Ascending aorta (tissue), 2 donors: ENCODE results near the gene CDC45. TPM values are rescaled to one million over a fixed set of nuclear protein-coding genes. Genes with fewer than 3 reads are reported as not detected.

Source experiments
- DNase-seq, 2 donors: peaks; one replicate each; pipeline ENCODE4 v3.0.0-alpha.2; 2019; ENCODE audit warnings: low spot score in 2 of 2
- H3K27ac ChIP-seq, 2 donors: fragments of 200-600 bp; sonication (generic); one replicate each; pipeline ENCODE4 v1.5.1; 2016 to 2017; ENCODE audit warnings: mild to moderate bottlenecking in 1 of 2
- H3K27me3 ChIP-seq: fragments of 200-600 bp; sonication (generic); one replicate; pipeline ENCODE4 v1.5.1; 2017
- H3K36me3 ChIP-seq, 2 donors: fragments of 200-600 bp; sonication (generic); one replicate each; pipeline ENCODE4 v1.5.1; 2016
- H3K4me1 ChIP-seq, 2 donors: fragments of 200-600 bp; sonication (generic); one replicate each; pipeline ENCODE4 v1.5.1; 2016 to 2017; ENCODE audit warnings: mild to moderate bottlenecking in 1 of 2
- H3K4me3 ChIP-seq, 2 donors: fragments of 200-600 bp; sonication (generic); one replicate each; pipeline ENCODE4 v1.5.1; 2016 to 2017; ENCODE audit warnings: mild to moderate bottlenecking in 1 of 2
- H3K9me3 ChIP-seq, 2 donors: fragments of 200-600 bp; sonication (generic); one replicate each; pipeline ENCODE4 v1.5.1; 2016
- CTCF ChIP-seq, 3 experiments: fragments of 200-600 bp in 2 of 3; fragments of 450-650 bp in 1 of 3; sonication (generic) in 2 of 3; IDR thresholded peaks; one replicate each; pipeline ENCODE4 v1.5.1; 2016 to 2019; ENCODE audit warnings: antibody characterized with exemption in 3 of 3, mild to moderate bottlenecking in 1 of 3, moderate library complexity in 1 of 3
- intact Hi-C: fragments of 100-400 bp; cut with DNase I; formaldehyde crosslinking; loops from one replicate; pipeline ENCODE4 v1.15.1; 2023
- total RNA-seq: library from RNA; depleted of rRNA; stranded (reverse); fragments of >200 nt; gene quantifications from one replicate; pipeline ENCODE4 v1.1.0, GENCODE V29; 2016

CDC45 gene
- total RNA-seq, 1 donor from 2014 or later = not detected

- no peak for DNase-seq
- no peaks in the 10 kb centered on the region for H3K27me3 ChIP-seq
- intact Hi-C loops = no loop called here
- TF ChIP-seq CTCF (IDR thresholded peaks at IDR 0.05) = no peak
- H3K36me3 ChIP-seq = no peaks in the 10 kb centered on the region
- H3K4me3 ChIP-seq = no peak overlapping the region
- H3K4me1 ChIP-seq = no peaks in the 10 kb centered on the region
- H3K9me3 ChIP-seq = no peaks in the 10 kb centered on the region
- no peak overlapping the region for H3K27ac ChIP-seq
Measured at GRCh38 chr22:19496324-19496630, 16.6 kb downstream of the CDC45 start.

GRCh38 chr22:19497245-19497644 is 17.5 kb downstream of the CDC45 start:
- intact Hi-C loops = no loop called here

GRCh38 chr22:19498154-19498865 is 18.6 kb downstream of the CDC45 start:
- H3K27ac ChIP-seq = no peak overlapping the region
- DNase-seq = peak in 1 of 2 donors; percentile 35
- no peak overlapping the region for H3K4me3 ChIP-seq
- H3K27me3 ChIP-seq = no peaks in the 10 kb centered on the region
- intact Hi-C loops = no loop called here
- H3K4me1 ChIP-seq = no peaks in the 10 kb centered on the region
- TF ChIP-seq CTCF (IDR thresholded peaks at IDR 0.05) = no peak
- no peaks in the 10 kb centered on the region for H3K9me3 ChIP-seq
- no peaks in the 10 kb centered on the region for H3K36me3 ChIP-seq

More at GRCh38 chr22:19497245-19497644, 17.5 kb downstream of the CDC45 start:
- no peak overlapping the region for H3K27ac ChIP-seq
- no peaks in the 10 kb centered on the region for H3K36me3 ChIP-seq
- H3K4me3 ChIP-seq = no peak overlapping the region
- no peaks in the 10 kb centered on the region for H3K9me3 ChIP-seq
- no peaks in the 10 kb centered on the region for H3K4me1 ChIP-seq
- TF ChIP-seq CTCF (IDR thresholded peaks at IDR 0.05) = no peak
- DNase-seq = peak in 1 of 2 donors; percentile 50
- no peaks in the 10 kb centered on the region for H3K27me3 ChIP-seq

GRCh38 chr22:19498866-19499190 is 19.1 kb downstream of the CDC45 start:
- H3K9me3 ChIP-seq = no peaks in the 10 kb centered on the region
- H3K27me3 ChIP-seq = no peaks in the 10 kb centered on the region
- intact Hi-C loops = no loop called here
- H3K4me3 ChIP-seq = no peak overlapping the region
- no peak for DNase-seq
- H3K27ac ChIP-seq = no peak overlapping the region
- TF ChIP-seq CTCF (IDR thresholded peaks at IDR 0.05) = no peak
- H3K4me1 ChIP-seq = no peaks in the 10 kb centered on the region
- H3K36me3 ChIP-seq = no peaks in the 10 kb centered on the region

- no peaks in the 10 kb centered on the region for H3K9me3 ChIP-seq
- no peaks in the 10 kb centered on the region for H3K36me3 ChIP-seq
- no peak overlapping the region for H3K27ac ChIP-seq
- no peak for DNase-seq
- H3K27me3 ChIP-seq = no peaks in the 10 kb centered on the region
- no peak overlapping the region for H3K4me3 ChIP-seq
- TF ChIP-seq CTCF (IDR thresholded peaks at IDR 0.05) = no peak
- intact Hi-C loops = no loop called here
- no peaks in the 10 kb centered on the region for H3K4me1 ChIP-seq
Measured at GRCh38 chr22:19499236-19499879, 19.6 kb downstream of the CDC45 start.
